CD4-positive, alpha-beta T cell treated with Interleukin-2 at 100 ng/mL for 4 hours (primary cell): ENCODE data around the gene CACNA1I.

Experiments
- DNase-seq: peaks from one replicate; pipeline ENCODE4 v3.0.0-alpha.2; 2020; ENCODE audit warnings: low spot score

The CACNA1I gene

GRCh38 chr22:39625569-39626537 is 55.3 kb downstream of the CACNA1I start:
- DNase-seq, result no peak

GRCh38 chr22:39627208-39627607 is 56.7 kb downstream of the CACNA1I start:
- no peak for DNase-seq

- no peak for DNase-seq
Observed at GRCh38 chr22:39627865-39628562, 57.5 kb downstream of the CACNA1I start.

GRCh38 chr22:39628563-39629080 is 58.1 kb downstream of the CACNA1I start:
- DNase-seq, result no peak

GRCh38 chr22:39629851-39630250 is 59.3 kb downstream of the CACNA1I start:
- DNase-seq, result no peak

- no peak for DNase-seq
Observed at GRCh38 chr22:39630721-39631120, 60.2 kb downstream of the CACNA1I start.

GRCh38 chr22:39631381-39632286 is 61.1 kb downstream of the CACNA1I start:
- no peak for DNase-seq

- DNase-seq, result peak; percentile 4
Observed at GRCh38 chr22:39634530-39635405, 64.2 kb downstream of the CACNA1I start.

GRCh38 chr22:39635719-39636118 is 65.2 kb downstream of the CACNA1I start:
- no peak for DNase-seq

GRCh38 chr22:39638958-39639357 is 68.4 kb downstream of the CACNA1I start:
- no peak for DNase-seq

- no peak for DNase-seq
Observed at GRCh38 chr22:39641660-39642310, 71.2 kb downstream of the CACNA1I start.

- DNase-seq, result no peak
Observed at GRCh38 chr22:39643311-39644083, 72.9 kb downstream of the CACNA1I start.

GRCh38 chr22:39645532-39645931 is 75.0 kb downstream of the CACNA1I start:
- no peak for DNase-seq

- no peak for DNase-seq
Observed at GRCh38 chr22:39646398-39647063, 76.0 kb downstream of the CACNA1I start.

GRCh38 chr22:39647836-39648629 is 77.5 kb downstream of the CACNA1I start:
- DNase-seq, result no peak

GRCh38 chr22:39648630-39648950 is 78.0 kb downstream of the CACNA1I start:
- DNase-seq, result no peak

- DNase-seq, result no peak
Observed at GRCh38 chr22:39649500-39650089, 79.0 kb downstream of the CACNA1I start.
